Activated CD4-positive, alpha-beta T cell treated with anti-CD3 and anti-CD28 coated beads for 24 hours (primary cell): ENCODE results near the gene TEAD3.

Experiments used
- DNase-seq, 2 donors: peaks; one replicate each; pipeline ENCODE4 v3.0.0-alpha.2; 2020; ENCODE audit warnings: low read depth in 2 of 2

The TEAD3 gene

DNA sequence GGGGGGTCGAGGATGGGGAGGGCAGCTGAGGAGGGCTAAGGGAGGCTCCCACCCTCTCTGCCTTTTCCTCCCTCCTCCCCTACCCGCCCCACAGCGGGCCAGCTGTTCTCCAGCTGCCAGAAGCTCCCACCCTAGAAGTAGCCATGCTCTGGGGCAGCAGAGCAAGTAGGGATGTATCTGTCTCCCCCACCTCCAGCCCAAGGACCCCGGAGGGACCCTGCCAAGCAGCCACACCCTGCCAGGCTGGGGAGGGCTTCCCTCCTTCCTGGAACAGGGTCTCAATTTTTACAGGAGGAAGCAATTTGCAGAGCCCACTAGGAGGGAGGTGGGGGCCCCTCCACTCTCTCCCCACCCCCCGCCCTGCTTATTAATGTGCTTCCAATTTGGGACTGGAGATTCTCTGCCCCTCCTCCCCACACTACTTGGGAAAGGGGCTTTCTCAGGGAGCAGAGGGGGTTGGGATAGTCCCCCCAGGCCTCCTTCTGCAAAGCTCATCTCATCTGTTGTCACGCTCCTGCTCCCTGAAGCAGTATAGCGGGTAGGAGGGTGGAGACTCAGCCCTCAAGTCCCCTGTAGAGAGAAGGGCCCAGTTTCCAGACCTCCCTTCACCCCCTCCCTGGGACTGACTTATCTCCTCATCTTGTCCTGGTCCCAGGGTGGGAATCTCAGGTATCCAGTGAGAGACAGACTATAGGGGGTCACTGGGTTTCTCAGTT is 4.5 kb downstream of the TEAD3 start:
- no peak for DNase-seq

DNA sequence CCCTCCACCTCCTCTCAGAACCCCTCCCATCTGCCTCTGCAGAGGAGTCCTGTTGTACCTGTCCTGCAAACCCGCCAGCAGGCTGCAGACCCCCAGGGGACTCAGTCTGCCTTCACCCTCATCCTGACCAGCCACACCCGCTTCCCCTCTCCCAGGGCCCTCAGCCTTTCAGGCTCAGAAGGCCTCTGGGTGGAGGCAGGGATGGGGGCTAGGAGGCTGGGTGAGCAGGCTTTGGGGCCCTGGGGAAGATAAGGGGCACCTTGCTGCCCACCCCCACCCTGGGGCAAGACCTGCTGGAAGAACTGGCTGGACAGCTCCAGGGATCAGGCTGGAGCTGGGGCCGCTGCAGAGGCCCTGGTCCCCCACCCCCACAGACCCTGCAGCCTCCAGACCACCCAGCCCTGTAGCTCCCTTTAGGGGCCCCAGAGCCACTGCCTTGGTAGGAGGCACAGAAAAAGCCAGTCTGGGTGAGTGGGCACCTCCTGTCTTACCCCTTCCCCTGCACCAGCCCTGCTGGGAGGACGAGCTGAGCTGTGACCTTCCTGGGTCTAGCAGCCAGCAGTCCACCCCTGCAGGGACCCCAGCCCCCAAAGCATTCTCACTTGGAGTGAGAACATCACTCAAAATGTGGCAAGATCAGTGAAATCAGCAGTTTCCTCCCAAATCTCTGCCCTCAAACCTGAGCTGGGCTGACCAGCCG is 5.2 kb downstream of the TEAD3 start:
- no peak for DNase-seq

DNA sequence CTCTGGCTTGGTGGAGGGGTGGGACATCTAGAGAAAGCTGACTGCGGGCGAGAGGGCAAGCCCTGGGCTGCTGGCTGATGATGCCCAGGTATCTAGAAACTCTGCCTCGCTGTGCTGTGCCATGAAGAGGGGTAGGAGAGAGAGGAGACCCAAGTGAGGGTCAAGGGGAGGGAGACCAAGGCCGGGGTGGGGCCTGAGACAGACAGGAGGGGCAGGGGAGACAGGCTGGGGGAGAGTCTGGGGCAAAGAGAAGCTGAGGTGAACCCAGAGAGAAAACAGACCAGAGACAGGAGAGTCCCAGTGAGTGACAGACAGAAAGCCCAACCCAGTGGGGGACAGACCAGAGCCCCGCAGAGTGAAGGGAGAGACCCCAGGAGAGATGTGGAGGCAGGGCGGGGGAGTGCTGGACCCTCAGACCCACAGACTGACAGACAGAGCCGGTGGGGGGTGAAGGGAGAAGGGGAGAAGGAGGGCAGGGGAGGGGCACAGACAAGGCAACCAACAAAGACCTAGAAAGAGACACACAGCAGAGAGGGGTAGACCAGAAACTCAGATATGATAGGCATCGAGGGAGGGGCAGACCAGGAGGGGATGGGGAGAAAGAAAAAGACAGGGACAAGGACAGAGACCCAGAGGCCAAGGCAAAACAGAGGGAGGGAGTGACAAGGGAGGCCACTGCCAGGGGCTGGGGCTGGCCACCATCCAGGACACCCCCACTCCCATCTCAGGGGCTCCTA is 5.9 kb downstream of the TEAD3 start:
- no peak for DNase-seq

DNA sequence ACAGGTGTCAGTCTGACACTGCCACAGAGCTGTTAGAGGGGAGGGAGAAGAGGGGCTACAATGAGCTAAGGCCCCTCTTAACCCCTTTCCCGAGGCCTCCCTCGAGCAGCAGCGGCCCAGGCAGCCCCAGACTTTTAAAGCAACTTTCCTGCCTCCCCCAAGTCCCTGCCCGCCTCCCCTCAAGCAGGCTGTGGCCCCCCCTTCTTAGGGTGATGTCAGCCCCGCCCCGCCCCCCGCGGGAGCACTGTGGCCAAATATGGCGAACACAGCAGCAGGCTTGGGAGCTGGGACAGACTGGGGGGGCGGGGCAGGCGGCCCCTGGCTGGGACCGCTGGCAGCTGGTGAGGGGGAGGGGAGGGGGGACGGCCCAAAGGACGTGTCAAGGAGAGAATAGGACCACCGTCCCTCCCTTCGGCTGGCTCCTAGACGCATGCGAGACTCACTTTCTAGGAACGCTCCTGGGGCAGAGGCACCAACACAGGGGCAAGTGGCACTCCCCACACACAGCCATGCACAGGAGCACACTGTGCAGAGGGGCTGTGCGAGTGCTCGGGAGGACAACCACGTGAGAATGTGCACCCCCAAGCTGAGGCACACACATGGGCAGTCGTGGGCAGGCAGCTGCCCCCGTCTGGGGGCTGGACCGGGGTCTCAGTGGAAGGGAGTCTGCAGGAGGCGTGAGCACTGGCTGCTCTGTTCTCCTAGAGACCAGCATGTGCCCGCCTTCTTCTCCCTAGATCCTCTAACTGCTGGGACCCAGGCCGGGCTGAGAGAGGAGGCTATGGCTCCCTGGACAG is 6.7 kb downstream of the TEAD3 start:
- no peak for DNase-seq

DNA sequence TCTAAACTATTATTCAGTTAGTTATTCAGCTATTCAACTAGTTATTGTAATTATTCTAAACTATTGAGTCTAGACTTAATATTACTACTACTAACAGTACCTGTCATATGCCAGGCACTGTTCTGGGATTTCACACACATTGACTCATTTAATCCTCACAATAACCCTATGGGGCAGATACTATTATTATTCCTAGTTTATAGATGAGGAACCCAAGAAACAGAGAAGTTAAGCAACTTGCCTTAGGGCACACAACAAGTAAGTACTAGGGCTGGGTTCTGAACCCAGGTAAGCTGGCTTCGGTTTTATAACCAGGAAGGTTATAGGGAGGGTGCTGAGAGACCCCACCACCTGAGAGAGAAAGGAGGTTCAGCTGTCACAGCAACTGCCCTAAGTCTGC is 7.8 kb downstream of the TEAD3 start:
- DNase-seq: no peak

DNA sequence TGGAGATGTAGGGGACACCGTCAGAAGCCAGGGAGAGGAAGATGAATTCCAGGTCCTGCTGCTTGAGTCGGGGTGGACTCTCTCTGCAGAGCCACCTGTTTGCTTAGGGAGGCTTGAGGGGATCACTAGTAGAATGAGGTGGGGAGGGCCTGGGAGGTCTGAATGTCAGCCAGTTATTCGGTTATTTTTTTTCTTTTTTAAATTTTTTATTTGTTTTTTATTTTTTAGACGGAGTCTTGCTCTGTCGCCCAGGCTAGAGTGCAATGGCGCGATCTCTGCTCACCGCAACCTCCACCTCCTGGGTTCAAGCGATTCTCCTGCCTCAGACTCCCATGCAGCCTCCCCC is 8.4 kb downstream of the TEAD3 start:
- DNase-seq: no peak

DNA sequence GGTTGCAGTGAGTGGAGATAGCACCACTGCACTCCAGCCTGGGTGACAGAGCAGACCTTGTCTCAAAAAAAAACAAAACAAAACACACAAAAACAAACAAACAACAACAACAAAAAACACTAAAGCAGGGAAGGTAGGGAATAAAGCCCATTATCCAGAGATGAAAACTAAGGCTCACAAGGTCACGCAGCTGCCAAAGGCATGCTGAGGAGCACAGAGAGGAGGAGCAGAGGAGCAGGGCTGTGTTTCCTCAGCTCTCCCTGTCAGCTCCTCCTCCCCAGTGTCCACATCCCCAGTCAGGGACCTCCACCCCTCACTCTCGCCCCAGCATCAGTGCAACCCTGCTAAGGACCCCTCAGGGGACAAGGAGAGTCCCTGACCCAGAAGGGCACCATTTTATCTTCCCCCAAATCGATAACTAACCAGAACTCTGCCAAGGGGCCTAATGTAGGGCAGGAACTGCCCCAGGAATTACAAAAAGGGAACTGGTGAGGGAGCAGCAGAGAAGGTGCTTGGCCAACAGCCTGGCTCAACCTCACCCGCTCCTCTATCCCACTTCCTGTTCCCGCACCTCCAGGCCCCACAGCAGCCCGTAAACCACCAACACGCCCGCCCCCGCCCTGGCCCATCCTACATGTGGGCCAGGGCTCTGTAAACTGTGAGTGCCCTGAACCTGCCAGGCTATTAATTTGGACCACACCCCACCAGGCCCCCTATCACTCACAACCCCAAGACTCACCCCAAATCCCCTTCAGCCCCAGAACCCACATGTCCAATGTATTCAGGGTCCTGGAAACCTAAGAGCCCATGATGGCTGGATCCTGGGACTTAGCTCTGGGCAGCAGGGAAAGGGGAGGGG is 9.0 kb downstream of the TEAD3 start:
- DNase-seq: no peak

DNA sequence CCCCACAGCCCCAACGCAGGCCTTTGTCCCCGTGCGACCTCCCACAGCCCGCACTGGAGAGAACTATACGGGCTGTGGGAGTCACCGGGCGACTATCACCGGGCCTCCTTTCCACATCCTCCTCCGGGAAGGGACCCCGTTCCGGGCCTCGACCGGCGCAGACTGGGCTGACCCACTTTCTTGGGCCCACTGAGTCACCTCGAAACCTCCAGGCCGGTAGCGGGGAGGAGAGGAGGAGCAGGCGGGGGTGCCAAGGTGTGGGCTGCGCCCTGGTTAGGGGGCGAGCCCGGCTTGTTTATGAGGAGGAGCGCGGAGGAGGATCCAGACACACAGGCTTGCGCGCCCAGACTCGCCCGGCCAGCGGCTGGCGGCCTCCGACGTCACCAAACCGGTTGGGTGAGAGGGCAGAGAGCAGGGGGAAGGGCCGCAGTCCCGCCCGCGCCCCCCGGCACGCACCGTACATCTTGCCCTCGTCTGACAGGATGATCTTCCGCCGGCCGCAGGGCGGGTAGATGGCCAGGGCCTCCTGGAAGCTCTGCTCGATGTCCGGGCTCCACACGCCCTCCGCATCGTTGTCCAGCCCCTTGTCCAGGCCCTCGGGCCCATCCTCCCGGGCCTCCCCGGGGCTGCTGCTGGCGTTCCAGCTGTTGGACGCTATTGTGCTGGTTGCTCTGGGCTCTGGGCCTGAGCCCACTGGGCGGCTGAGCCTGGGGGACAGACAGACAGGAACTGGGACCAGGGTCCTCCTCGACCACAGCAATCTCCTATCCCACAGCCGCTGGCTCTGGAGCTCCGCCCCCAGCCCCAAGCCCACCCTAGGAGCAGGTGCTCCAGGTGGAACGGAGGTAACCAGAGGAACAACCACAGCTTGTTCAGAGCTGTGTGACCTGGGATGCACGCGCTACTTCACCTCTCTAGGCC is 10.6 kb downstream of the TEAD3 start:
- DNase-seq: no peak

DNA sequence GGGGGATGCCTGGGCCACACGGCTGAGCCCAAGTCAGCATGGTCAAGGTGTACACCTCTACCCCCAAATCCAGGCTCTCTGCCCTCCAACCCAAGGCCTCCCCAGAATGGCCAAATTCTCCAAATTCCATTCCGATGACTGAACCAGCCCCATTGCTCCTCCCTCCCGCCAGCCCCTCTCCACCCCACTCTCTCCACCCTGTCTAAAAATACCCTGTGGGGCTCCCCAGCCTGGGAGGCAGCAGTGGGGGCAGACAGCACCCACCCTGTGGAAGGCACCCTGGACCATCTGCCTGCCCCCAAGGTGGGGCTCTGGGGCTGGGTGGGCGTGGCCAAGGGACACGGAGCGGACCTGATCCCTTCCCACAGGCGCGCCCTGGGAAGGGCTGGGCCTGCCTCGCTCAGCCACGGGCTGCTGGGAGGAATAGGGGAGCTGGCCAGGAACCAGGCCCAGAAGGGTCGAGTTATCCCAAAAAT is 11.4 kb downstream of the TEAD3 start:
- DNase-seq: no peak

DNA sequence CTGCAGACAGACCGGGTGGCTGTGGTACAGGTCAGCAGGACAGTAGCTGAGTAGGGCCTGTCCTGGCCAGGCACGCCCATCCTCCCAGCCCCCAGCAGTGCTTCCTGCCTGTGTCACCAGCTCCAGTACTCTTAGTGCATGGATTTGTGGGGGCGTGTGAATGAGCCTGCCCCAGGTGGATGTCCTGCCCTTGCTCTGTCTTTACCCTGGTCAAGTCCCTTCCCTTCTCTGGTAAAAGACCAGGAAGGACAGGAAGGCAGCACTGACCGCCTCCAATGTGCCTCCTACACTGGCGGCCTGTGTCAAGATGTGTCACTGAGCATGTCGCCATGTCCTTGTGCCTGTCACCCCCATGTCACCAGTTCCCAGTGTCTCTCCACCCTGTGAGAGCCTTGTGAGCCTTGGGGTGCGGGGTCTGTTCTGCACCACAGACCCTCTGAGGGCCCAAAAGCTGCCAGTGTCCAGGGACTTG is 11.9 kb downstream of the TEAD3 start:
- DNase-seq: no peak

DNA sequence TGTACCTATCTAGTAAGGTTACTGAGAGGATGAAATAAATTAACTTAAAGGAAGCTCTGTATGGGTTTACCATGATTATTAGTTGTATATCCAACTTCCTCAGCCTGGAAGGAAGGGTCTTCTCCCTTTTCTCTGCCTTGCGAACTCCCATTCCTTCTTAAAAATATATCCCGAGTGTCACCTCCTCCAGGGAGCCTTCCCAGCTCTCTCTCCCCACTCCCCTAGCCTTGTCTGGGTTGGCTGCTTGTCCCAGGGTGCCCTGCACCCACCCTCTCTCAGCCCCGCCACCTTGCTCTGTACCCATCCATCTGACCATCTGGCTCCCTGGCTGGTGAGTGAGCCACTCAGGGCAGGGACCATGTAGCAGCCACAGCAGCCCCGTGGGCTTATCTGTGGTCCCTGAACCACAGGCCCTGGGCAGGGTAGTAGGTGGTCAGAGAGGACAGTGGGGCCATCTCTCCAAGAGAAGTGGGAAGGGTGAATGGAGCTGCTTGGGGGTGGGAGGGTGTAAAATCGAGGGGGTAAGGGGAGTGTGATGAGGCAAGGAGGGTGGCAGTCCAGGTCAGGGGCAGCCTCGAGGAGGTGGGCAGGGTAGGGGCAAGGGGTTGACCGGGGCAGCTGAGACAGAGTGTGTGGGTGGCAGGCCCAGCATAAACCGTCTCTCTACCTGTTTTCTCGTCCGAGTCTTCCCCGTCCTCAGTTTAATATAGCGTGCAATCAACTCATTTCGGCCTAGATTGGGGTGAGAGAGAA is 12.8 kb downstream of the TEAD3 start:
- no peak for DNase-seq

DNA sequence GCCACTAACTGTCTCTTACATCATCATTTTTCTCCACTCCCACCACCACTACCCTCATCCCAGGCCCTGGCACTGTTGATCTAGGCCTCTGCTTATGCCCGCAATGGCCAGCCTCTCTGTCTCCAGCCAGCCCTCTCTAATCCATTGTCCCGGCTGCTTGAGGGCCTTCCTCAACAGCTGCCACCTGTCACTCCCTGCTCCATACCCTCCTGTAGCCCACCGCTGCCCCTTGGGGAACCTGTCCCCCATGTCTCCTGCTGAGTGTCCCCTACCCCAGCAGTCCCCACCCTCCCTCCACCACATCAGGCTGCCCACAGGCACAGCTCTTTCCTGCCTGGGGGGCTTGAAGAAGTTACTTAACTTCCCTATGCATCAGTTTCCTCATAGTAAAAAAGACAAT is 13.4 kb downstream of the TEAD3 start:
- DNase-seq: no peak

DNA sequence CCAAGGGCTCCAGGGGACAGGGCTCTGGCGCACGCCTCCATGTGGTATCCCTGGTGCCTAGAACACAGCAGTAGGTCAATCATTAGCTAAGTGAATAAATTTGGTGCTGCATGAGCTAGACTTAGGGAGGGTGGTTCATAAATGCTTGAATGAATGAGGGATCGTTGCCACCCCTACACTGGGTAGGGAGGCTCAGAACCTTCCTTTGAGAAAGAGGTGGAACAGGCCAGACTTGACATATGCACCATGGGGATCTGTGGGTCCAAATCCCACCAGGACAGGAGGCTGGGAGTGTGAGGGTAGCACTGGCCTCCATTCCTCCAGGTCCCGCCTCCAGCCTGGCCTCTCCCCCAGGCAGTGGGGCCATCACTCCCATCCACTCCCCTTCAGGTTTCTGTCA is 13.8 kb downstream of the TEAD3 start:
- DNase-seq: no peak

DNA sequence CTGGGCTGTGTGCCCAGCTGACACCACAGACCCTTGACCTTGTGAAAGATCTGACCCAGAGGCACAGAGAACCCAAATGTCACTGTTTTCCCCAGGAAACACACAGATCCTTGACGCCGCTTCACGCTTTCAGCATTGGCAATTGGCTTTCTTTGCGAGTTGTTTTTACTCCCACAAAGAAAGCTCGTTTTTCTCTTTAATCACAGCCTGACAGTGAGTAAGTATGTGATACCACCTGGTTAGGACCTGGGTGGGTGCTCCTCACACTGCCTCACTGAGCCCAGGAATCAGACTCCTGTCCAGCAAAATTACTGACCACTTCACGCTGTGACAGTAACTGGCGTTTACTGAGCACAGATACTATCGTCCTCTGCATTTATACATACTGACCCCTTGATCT is 15.7 kb downstream of the TEAD3 start:
- DNase-seq: no peak

DNA sequence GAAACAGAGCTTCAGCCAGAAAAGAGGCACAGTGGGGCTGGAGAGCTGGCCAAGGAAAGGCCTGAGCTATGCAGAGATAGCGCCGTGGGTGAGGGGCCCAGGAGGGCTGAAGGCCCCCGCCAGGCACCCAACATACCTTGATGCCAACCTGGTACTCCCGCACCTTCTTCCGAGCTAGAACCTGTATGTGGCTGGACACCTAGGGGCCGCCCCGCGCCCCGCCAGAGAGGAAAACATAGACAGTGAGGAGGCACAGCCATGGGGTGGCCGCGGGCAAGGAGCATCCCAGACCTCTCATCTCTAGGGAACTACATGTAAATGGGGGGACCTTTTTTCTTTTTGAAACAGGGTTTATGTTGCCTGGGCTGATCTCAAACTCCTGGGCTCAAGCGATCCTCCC is 16.7 kb downstream of the TEAD3 start:
- DNase-seq: no peak

DNA sequence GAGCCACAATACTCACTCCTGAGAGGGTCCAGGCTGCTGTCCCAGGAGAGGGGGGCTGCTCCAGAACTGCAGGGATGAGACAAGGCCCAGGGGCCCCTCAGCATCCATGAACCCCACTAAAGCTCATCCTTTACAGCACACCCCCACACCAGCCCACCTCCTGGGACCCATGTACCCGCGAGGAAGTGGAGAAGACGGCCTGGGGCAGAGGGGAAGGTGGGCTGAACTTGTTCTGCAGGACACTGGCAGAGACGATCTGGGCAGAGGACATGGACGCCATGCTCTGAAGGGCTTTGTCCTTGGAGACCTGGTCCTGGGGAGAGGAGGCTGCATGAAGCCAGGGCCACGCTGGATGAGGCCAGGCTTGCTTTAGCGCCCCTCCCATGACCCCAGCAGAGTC is 18.6 kb downstream of the TEAD3 start:
- no peak for DNase-seq

DNA sequence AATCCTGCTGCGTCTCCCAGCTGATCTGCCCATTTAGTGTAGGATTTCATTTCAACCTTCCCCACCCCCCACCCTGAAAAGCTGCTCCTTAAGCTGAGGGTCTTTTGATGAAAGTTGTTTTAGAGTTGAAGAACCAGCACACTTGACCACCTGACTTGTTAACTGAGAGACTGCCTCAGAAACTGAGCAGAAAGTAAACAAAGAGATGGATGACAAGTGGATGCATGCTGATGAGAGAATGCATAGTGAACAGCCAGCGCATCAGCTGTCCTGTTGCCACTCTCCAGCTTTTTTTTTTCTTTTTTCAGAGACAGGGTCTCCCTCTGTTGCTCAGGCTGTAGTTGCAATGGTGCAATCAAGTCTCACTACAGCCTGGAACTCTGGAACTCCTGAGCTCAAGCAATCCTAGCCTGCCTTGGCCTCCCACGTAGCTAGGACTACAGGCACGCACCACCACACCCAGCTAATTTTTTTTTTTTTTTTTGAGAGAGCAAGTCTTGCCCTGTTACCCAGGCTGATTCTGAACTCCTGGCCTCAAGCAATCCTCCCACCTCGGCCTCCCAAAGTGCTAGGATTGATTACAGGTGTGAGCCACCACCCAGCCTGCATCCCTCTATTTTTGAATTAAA is 19.2 kb downstream of the TEAD3 start:
- DNase-seq: no peak

DNA sequence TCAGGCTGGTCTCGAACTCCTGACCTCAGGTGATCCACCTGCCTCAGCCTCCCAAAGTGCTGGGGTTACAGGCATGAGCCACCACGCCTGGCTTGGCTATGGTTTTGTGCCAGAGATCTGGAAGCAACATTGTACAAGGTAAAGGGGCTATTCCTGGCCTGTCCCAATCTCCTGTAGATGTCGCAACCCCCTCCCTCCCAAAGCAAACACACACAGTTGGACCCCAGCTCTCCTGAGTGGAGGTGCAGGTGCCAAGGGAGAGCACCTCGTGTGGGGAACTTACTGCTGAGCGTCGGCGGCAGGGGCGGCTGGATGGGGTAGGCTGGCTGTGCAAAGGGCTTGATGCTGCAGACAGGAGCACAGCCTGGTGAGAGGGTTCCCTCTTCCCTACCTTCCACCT is 19.9 kb downstream of the TEAD3 start:
- DNase-seq: no peak

DNA sequence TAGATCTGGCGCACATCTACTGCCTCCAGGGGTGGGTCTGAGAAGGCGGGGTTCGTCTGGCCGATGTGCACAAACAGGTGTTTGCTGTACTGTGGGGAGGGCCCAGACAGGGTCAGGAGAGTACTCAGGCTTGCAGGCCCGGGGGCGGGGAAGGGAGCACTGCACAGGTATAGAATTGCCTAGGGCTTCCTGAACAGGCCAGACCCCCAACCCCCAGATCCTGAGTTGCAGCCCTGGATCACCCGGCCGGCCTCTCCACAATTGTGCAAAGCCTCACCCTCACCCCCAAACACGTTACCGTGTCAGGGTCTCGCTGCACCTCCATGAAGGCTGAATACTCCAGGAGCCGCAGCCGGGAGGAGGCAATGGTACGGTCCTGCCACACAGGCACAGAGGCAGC is 20.9 kb downstream of the TEAD3 start:
- DNase-seq: no peak
